H1 (cell line): ENCODE data around the gene MAGOHB. TPM values are rescaled to one million over a fixed set of nuclear protein-coding genes. Genes with fewer than 3 reads are reported as not detected.

Source experiments
- CHD7 ChIP-seq: fragments of 300-600 bp; sonication (generic); IDR thresholded peaks from 2 replicates; pipeline ENCODE4 v1.7.1; 2012; ENCODE audit warnings: low read length, moderate library complexity, mild to moderate bottlenecking, inconsistent platforms; ENCODE audit not compliant: insufficient replicate concordance
- KDM1A ChIP-seq: fragments of 200-600, 300-600 bp; sonication (generic); IDR thresholded peaks from 2 replicates; pipeline ENCODE4 v1.7.1; 2016; ENCODE audit warnings: mild to moderate bottlenecking, low read length, borderline replicate concordance
- POLR2AphosphoS5 ChIP-seq: IDR thresholded peaks from 2 replicates; pipeline ENCODE4 v1.6.1; 2011; ENCODE audit warnings: low read depth, low read length
- SP2 ChIP-seq: IDR thresholded peaks from 2 replicates; pipeline ENCODE4 v1.6.1; 2012; ENCODE audit warnings: mild to moderate bottlenecking, low read length, inconsistent platforms
- SP4 ChIP-seq: IDR thresholded peaks from 2 replicates; pipeline ENCODE4 v1.6.1; 2012; ENCODE audit warnings: low read length, inconsistent platforms
- polyA plus RNA-seq, 7 experiments: library from polyadenylated mRNA; depleted of rRNA in 3 of 7; stranded (reverse) in 5 of 7; unstranded in 2 of 7; fragments of >200 nt in 5 of 7; fragments of 200-250 nt in 2 of 7; gene quantifications; 1 replicate in 5 of 7; 2 replicates in 1 of 7; 4 replicates in 1 of 7; pipeline versions ENCODE4 v1.2.1 to v1.2.3, GENCODE V29; 2011 to 2013; ENCODE audit warnings: missing spikeins in 2 of 7, mixed read lengths in 2 of 7
- total RNA-seq: library from RNA; stranded (reverse); fragmentation: NEBNext Ultra II Directional; extraction: Animal tissue kit (Norgen Biotek cat#: 25700); gene quantifications from 2 replicates; pipeline ENCODE4 v1.2.1, GENCODE V29; 2021

The MAGOHB gene
- total and polyA plus RNA-seq, 2 of the 8 experiments (the other 6 are each of a cell fraction or from before 2014, with no cell fraction given): 21.5 to 53.7 TPM

DNA sequence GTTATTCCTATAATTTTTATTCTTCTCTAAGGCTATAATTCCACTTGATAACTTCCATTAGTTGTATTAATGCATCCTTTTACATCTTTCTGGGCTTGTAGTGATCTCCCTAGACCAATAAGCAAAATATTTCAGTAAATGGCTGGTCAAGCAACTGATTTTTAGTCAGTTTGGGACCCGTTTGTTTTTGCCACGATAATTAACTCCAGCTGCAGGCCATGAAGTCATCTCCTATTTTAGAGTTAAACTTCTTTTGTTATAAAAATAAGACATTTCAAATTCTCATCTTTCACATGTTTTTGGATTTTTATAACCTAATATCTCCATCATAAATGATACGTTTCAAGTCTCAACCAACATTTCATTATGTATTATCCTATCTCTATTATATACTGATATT lies 49.4 kb downstream of the MAGOHB start (continued):
- TF ChIP-seq CHD7: no peak
- no peak for TF ChIP-seq POLR2AphosphoS5
- no peak for TF ChIP-seq SP2
- no peak for TF ChIP-seq KDM1A
- TF ChIP-seq SP4: no peak
